Breast epithelium (tissue), 4 donors: ENCODE results near the gene DBNDD1. TPM values are rescaled to one million over a fixed set of nuclear protein-coding genes. Genes with fewer than 3 reads are reported as not detected.
"Not testable (repeated sequence)": the region's sequence is repeated elsewhere in the genome, so short reads cannot be mapped to it uniquely, and the experiment has no call there.

ENCODE experiments used
- DNase-seq, 2 donors: peaks; one replicate each; pipeline ENCODE4 v3.0.0-alpha.2; 2019; ENCODE audit warnings: low spot score in 2 of 2
- H3K27ac ChIP-seq, 2 donors: fragments of 200-600 bp; sonication (generic) in 1 of 2; one replicate each; pipeline ENCODE4 v1.5.1; 2016 to 2019; ENCODE audit warnings: mild to moderate bottlenecking in 1 of 2
- H3K27me3 ChIP-seq, 2 donors: fragments of 200-600 bp; sonication (generic) in 1 of 2; one replicate each; pipeline versions ENCODE4 v1.5.1 to v1.6.0; 2017 to 2019; ENCODE audit warnings: control low read depth in 1 of 2, mild to moderate bottlenecking in 1 of 2
- H3K36me3 ChIP-seq: fragments of 200-600 bp; one replicate; pipeline ENCODE4 v1.5.1; 2019
- H3K4me1 ChIP-seq, 2 donors: fragments of 200-600 bp; sonication (generic); one replicate each; pipeline ENCODE4 v1.5.1; 2016 to 2019; ENCODE audit warnings: control low read depth in 1 of 2
- H3K4me3 ChIP-seq, 3 donors: fragments of 200-600 bp; sonication (generic); 1 replicate in 2 of 3; 2 replicates in 1 of 3; pipeline ENCODE4 v1.5.1; 2016 to 2019; ENCODE audit warnings: mild to moderate bottlenecking in 3 of 3, moderate library complexity in 2 of 3
- H3K9me3 ChIP-seq, 2 donors: fragments of 200-600 bp; sonication (generic) in 1 of 2; one replicate each; pipeline ENCODE4 v1.5.1; 2016 to 2019; ENCODE audit warnings: control low read depth in 1 of 2
- CTCF ChIP-seq, 3 donors: fragments of 450-650 bp; IDR thresholded peaks; one replicate each; pipeline ENCODE4 v1.5.1; 2016 to 2017; ENCODE audit warnings: antibody characterized with exemption in 3 of 3, mild to moderate bottlenecking in 3 of 3, moderate library complexity in 3 of 3
- POLR2A ChIP-seq: fragments of 450-650 bp; IDR thresholded peaks from one replicate; pipeline ENCODE4 v1.6.1; 2016; ENCODE audit warnings: antibody characterized with exemption, mild to moderate bottlenecking, moderate library complexity
- POLR2AphosphoS5 ChIP-seq, 3 donors: sonication (generic); formaldehyde crosslinking; IDR thresholded peaks; one replicate each; pipeline ENCODE4 v1.6.1; 2017; ENCODE audit warnings: antibody characterized with exemption in 3 of 3
- intact Hi-C: fragments of 100-400 bp; cut with DNase I; formaldehyde crosslinking; loops from one replicate; pipeline ENCODE4 v1.15.1; 2023; ENCODE audit warnings: low total_unique reads
- total RNA-seq, 3 donors: library from RNA; depleted of rRNA; stranded (reverse); fragments of >200 nt; gene quantifications; one replicate each; pipeline ENCODE4 v1.1.0, GENCODE V29; 2016

The DBNDD1 gene
- total RNA-seq, 3 donors from 2014 or later, result 3.7 to 7.9 (median 6.0) TPM

DNA sequence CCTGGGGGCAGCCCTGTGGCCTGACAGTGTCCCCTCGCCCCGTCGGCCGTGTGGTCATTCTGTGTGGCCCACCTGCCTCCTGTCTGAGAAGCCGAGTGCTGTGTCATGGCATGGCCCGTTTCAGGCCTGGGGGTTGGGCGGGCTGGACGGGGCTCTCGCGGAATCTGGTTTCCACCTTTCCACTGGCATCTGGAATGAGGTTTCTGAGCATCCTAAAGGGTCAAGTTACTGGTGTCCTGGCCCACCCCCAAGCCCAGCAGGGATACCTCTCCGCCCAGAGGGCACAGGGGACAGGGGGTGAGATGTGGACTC, 7.8 kb downstream of the DBNDD1 start:
- no peak overlapping the region for H3K4me3 ChIP-seq
- H3K4me1 ChIP-seq, result no peaks in the 10 kb centered on the region
- H3K27me3 ChIP-seq, result no peaks in the 10 kb centered on the region
- TF ChIP-seq POLR2A, result no peak
- TF ChIP-seq POLR2AphosphoS5 (IDR thresholded peaks at IDR 0.05), result no peak
- TF ChIP-seq CTCF (IDR thresholded peaks at IDR 0.05), result no peak
- H3K27ac ChIP-seq, result no peak overlapping the region
- no peaks in the 10 kb centered on the region for H3K9me3 ChIP-seq
- intact Hi-C loops, result loop anchor here (2.0 kb wide), 1 partner anchor 31 kb away; no protein-coding TSS in a partner anchor
- no peak for DNase-seq
- no peaks in the 10 kb centered on the region for H3K36me3 ChIP-seq

DNA sequence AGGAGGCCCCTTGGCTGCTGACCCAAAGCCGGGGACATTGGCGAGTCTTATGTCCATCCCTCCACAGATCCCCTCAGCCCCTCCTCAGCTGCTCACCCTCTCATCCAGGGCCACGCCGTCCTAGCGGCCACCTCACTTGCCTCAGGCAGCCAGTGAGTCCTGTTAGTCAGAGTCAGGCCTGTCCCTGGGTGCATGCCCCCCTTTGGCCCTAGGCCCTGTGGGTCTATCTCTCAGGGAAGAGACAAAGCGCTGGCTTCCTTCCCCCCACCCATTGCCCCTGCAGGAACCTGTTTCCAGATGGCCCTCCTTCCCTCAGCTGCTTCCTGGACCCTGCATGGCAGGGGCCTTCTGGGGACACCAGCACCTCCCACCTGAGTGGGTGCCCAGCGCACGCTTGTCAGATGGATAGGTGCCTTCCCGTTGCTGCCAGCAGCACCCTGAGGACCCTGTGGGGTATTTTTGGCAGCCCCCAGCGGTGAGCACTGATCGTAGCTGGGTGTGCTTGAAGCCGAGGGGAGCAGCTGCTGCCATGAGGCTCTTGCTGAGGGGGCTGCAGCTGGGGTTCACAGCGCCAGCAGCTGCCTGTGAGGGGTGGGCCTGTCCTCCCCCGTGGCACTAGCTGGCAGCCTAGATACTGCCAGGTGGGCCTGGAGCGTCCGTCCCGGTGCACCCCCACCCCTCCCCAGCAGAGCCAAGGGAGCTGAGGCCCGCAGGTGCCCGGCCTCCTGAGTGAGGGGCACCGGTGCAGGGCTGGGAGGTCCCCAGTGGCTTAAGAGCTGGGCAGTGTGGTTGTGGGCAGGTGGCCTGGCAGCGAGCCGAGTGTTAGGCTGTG, 8.4 kb downstream of the DBNDD1 start:
- Histone ChIP-seq H3K27ac (no peak overlapping the region), H3K4me3 (no peak overlapping the region), H3K4me1 (no peaks in the 10 kb centered on the region), H3K27me3 (no peaks in the 10 kb centered on the region), H3K36me3 (no peaks in the 10 kb centered on the region), H3K9me3 (no peaks in the 10 kb centered on the region)
- intact Hi-C loops, result loop anchor here (2.0 kb wide), 1 partner anchor 30 kb away; no protein-coding TSS in a partner anchor
- no peak for DNase-seq
- TF ChIP-seq POLR2A (no peak), CTCF (IDR thresholded peaks at IDR 0.05) (no peak), POLR2AphosphoS5 (IDR thresholded peaks at IDR 0.05) (no peak)

DNA sequence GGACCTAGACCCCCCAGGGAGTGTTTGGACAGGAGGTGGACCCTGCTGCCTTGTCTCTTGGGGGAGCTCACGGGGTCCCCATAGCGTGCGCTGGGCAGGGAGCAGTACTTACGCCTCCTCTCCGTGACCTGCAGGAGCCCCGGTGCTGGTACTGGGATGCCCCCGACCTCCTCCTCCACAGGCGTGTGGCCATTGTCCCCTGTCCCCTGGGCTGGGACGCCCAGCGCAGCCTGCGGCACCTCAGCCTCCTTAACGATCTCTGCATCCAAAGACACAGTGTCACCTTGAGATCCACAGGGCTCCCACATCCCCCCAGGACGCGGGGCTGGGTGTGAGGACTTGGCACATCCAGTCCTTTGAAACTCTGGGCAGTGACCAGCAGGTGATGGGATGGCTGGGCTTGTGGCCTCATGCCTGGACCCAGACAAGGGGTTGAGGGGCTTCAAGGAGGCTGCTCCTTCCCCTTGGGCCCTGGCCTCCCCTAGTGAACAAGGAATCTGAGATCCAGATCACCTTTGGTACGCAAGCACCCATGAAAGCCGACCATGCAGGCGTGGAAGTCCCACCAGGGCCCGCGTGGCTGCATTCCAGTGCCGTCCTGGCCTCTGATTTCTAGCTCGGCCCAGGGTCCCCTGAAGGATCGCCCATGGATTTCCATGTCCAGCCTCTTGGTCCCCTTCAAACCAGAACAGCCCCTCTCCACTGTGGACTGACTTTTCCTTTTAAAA, 9.9 kb downstream of the DBNDD1 start:
- Histone ChIP-seq H3K9me3 (no peaks in the 10 kb centered on the region), H3K4me3 (no peak overlapping the region), H3K27ac (no peak overlapping the region), H3K27me3 (no peaks in the 10 kb centered on the region), H3K36me3 (no peaks in the 10 kb centered on the region), H3K4me1 (no peaks in the 10 kb centered on the region)
- no peak for DNase-seq
- TF ChIP-seq POLR2A (no peak), CTCF (IDR thresholded peaks at IDR 0.05) (no peak), POLR2AphosphoS5 (IDR thresholded peaks at IDR 0.05) (no peak)
- intact Hi-C loops, result no loop called here

- H3K4me1 ChIP-seq, result no peaks in the 10 kb centered on the region
- H3K27ac ChIP-seq, result no peak overlapping the region
- intact Hi-C loops, result no loop called here
- H3K4me3 ChIP-seq, result no peak overlapping the region
- DNase-seq, result no peak
- H3K27me3 ChIP-seq, result no peaks in the 10 kb centered on the region
- H3K9me3 ChIP-seq, result no peaks in the 10 kb centered on the region
- TF ChIP-seq POLR2AphosphoS5 (IDR thresholded peaks at IDR 0.05) (no peak), POLR2A (no peak), CTCF (IDR thresholded peaks at IDR 0.05) (no peak)
- H3K36me3 ChIP-seq, result no peaks in the 10 kb centered on the region
Observed at GRCh38 chr16:90008708-90009145, 10.5 kb downstream of the DBNDD1 start.

DNA sequence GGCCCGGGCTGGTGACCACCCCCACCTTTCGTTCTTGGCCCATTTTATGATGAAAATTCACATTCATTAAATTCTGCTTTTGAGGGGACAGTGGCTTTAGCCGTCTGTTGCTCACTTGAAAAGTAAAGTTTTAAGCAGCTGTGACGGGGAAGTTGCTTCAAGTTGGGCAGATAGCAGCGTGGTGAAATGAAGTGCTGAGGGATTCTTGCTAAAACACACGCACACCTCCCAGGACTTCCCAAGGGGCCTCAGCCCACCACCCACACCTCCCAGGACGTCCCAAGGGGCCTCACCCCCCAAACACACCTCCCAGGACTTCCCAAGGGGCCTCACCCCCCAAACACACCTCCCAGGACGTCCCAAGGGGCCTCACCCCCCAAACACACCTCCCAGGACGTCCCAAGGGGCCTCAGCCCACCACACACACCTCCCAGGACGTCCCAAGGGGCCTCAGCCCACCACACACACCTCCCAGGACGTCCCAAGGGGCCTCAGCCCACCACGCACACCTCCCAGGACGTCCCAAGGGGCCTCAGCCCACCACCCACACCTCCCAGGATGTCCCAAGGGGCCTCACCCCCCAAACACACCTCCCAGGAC, 11.5 kb downstream of the DBNDD1 start:
- H3K4me3 ChIP-seq, H3K36me3 ChIP-seq, intact Hi-C loops, H3K4me1 ChIP-seq, DNase-seq, H3K27ac ChIP-seq, H3K9me3 ChIP-seq, H3K27me3 ChIP-seq: not testable (repeated sequence)
